Rectal smooth muscle tissue (tissue), 1 donor: Measurements from ENCODE around the gene FARP2.

ENCODE experiments used
- H3K27ac ChIP-seq: one replicate; pipeline ENCODE4 v1.7.0; 2013; ENCODE audit warnings: low read depth, low read length, inconsistent platforms
- H3K27me3 ChIP-seq: one replicate; pipeline ENCODE4 v1.7.0; 2013; ENCODE audit warnings: low read length; ENCODE audit not compliant: control insufficient read depth, insufficient read depth
- H3K36me3 ChIP-seq: one replicate; pipeline ENCODE4 v1.7.0; 2013; ENCODE audit warnings: low read length; ENCODE audit not compliant: control insufficient read depth, insufficient read depth
- H3K4me1 ChIP-seq: one replicate; pipeline ENCODE4 v1.7.0; 2013; ENCODE audit warnings: low read length; ENCODE audit not compliant: control insufficient read depth, insufficient read depth
- H3K4me3 ChIP-seq: one replicate; pipeline ENCODE4 v1.7.0; 2013; ENCODE audit warnings: low read length
- H3K9ac ChIP-seq: one replicate; pipeline ENCODE4 v1.7.0; 2013; ENCODE audit warnings: low read length

Gene FARP2

GRCh38 chr2:241534701-241535375 is 178.8 kb downstream of the FARP2 start:
- Histone ChIP-seq H3K27me3 (peaks cover 4% of the 10 kb centered on the region), H3K27ac (no peak overlapping the region), H3K36me3 (no peaks in the 10 kb centered on the region), H3K9ac (no peak overlapping the region), H3K4me1 (no peaks in the 10 kb centered on the region), H3K4me3 (no peak overlapping the region)

- no peak overlapping the region for H3K4me3 ChIP-seq
- H3K27me3 ChIP-seq, result peaks cover 8% of the 10 kb centered on the region
- H3K36me3 ChIP-seq, result no peaks in the 10 kb centered on the region
- no peaks in the 10 kb centered on the region for H3K4me1 ChIP-seq
- H3K9ac ChIP-seq, result no peak overlapping the region
- H3K27ac ChIP-seq, result no peak overlapping the region
Observed at GRCh38 chr2:241535871-241536655, 180.0 kb downstream of the FARP2 start.

- Histone ChIP-seq H3K27ac (no peak overlapping the region), H3K4me3 (no peak overlapping the region), H3K4me1 (no peaks in the 10 kb centered on the region), H3K36me3 (no peaks in the 10 kb centered on the region), H3K27me3 (peaks cover 18% of the 10 kb centered on the region), H3K9ac (no peak overlapping the region)
Observed at GRCh38 chr2:241538838-241539615, 182.9 kb downstream of the FARP2 start.

DNA sequence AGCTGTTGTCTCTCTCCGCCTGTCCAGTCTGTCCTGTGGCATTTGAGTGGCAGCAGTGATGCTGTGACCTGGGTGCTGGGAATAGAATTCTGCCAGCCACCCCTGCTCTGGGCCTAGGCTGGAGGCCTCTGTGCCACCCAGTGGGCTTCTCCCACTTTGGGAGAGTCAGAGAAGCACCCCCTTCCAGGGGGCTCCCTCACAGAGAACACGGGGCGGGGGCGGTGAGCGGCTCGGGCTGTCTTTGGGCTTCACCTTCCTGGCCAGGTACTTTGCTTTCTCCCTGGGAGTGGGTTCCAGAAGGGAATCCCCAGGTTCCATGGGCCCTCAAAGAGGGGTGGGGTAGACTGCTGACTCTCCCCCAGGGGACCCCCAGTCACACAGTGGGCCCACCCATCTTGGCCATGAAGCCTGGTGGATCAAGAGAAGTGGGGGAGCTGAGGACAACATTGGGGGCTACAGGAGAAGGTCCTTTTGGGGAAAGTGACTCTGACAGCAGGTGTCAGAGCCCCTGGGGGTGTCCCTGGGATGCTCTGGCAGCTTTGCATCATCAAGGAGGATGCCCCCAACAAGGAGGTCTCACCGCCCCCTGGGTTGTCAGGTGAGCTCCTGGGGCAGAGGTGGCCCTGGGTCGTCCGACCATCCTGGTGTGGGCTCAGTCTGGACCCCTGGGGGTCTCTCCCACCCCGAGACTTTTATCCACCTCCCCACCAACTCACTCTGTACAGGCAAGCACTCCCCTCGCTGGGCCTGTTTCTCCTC is 183.7 kb downstream of the FARP2 start:
- Histone ChIP-seq H3K4me3 (no peak overlapping the region), H3K27ac (no peak overlapping the region), H3K9ac (no peak overlapping the region), H3K27me3 (peaks cover 18% of the 10 kb centered on the region), H3K4me1 (no peaks in the 10 kb centered on the region), H3K36me3 (no peaks in the 10 kb centered on the region)

DNA sequence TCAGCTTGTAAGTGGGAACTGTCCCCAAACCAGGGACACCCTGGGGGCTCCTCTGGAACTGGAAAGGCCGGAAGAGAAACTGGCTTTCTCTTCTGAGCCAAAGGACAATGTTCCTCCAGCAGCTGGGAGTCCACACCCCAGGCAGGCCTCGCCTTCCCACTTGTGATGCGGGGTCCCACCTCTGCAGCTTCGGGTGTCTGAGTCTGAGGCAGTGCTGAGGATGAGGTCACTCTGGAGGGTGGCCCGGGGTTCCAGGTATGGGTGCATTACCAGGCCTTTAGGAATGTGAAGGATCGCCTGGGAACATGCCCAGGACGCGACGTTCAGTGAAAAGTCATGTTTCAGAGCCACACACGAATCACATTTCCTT is 184.3 kb downstream of the FARP2 start:
- Histone ChIP-seq H3K4me3 (peak overlapping the region; percentile 19), H3K36me3 (no peaks in the 10 kb centered on the region), H3K9ac (no peak overlapping the region), H3K27me3 (peaks cover 18% of the 10 kb centered on the region), H3K27ac (no peak overlapping the region), H3K4me1 (no peaks in the 10 kb centered on the region)

- peak overlapping the region; percentile 44 for H3K4me3 ChIP-seq
- no peaks in the 10 kb centered on the region for H3K4me1 ChIP-seq
- H3K27me3 ChIP-seq, result peaks cover 21% of the 10 kb centered on the region
- H3K27ac ChIP-seq, result no peak overlapping the region
- H3K9ac ChIP-seq, result no peak overlapping the region
- H3K36me3 ChIP-seq, result no peaks in the 10 kb centered on the region
Observed at GRCh38 chr2:241540771-241541561, 184.9 kb downstream of the FARP2 start.

GRCh38 chr2:241541564-241542277 is 185.6 kb downstream of the FARP2 start:
- peaks cover 21% of the 10 kb centered on the region for H3K27me3 ChIP-seq
- H3K36me3 ChIP-seq, result no peaks in the 10 kb centered on the region
- no peak overlapping the region for H3K27ac ChIP-seq
- no peaks in the 10 kb centered on the region for H3K4me1 ChIP-seq
- H3K4me3 ChIP-seq, result peak overlapping the region; percentile 44
- H3K9ac ChIP-seq, result no peak overlapping the region

- H3K36me3 ChIP-seq, result no peaks in the 10 kb centered on the region
- H3K4me3 ChIP-seq, result no peak overlapping the region
- no peak overlapping the region for H3K27ac ChIP-seq
- no peak overlapping the region for H3K9ac ChIP-seq
- H3K4me1 ChIP-seq, result no peaks in the 10 kb centered on the region
- peaks cover 21% of the 10 kb centered on the region for H3K27me3 ChIP-seq
Observed at GRCh38 chr2:241542278-241542605, 186.2 kb downstream of the FARP2 start.
